ENCODE results near the gene CAMK4. TPM values are rescaled to one million over a fixed set of nuclear protein-coding genes. Genes with fewer than 3 reads are reported as not detected.

CAMK4 gene
- total and polyA plus RNA-seq, 2 of the 8 experiments (the other 6 are each of a cell fraction or from before 2014, with no cell fraction given) = 1.8 to 8.3 TPM

GRCh38 chr5:111517853-111518501 lies 293.8 kb downstream of the CAMK4 start:
- Histone ChIP-seq H3K23me2 (ENCODE audit: low read depth, low read length) (peaks cover 1% of the 10 kb centered on the region), H2AK5ac (ENCODE audit: low read depth, low read length) (no peak overlapping the region), H3K23ac (ENCODE audit: insufficient read length) (no peak overlapping the region), H2BK5ac (ENCODE audit: low read depth, low read length) (no peak overlapping the region), H3K36me3 (ENCODE audit: control insufficient read depth in 2 of 4, insufficient read depth in 4 of 4, low read length in 3 of 4) (no peaks in the 10 kb centered on the region), H3K9me3 (ENCODE audit: insufficient read depth in 2 of 2, low read depth in 1 of 2, low read length in 1 of 2) (no peaks in the 10 kb centered on the region), H3K27me3 (replicated peaks in 1 of 4; ENCODE audit: control insufficient read depth in 3 of 4, extremely low read depth in 1 of 4, insufficient read depth in 3 of 4, low read length in 3 of 4) (no peaks in the 10 kb centered on the region), H3K79me2 (ENCODE audit: control insufficient read depth in 1 of 2, insufficient read depth in 2 of 2, low read length in 2 of 2) (no peaks in the 10 kb centered on the region), H3K4me3 (ENCODE audit: extremely low read depth in 1 of 4, insufficient read depth in 2 of 4, low read depth in 3 of 4, low read length in 4 of 4) (no peak overlapping the region), H3K4me2 (ENCODE audit: insufficient read depth in 1 of 2, low read depth in 2 of 2, low read length in 2 of 2) (no peak overlapping the region), H2BK20ac (ENCODE audit: low read length) (no peak overlapping the region), H3K14ac (ENCODE audit: insufficient read length) (no peak overlapping the region), H3K4me1 (replicated peaks in 1 of 4; ENCODE audit: control insufficient read depth in 3 of 4, insufficient read depth in 4 of 4, low read length in 3 of 4) (peaks cover 0 to 8% (median 3%) of the 10 kb centered on the region in 4 experiments; a peak in 3 of 7 replicates), H3K4ac (replicated peaks; ENCODE audit: insufficient read length, low read depth, low read length) (no peak overlapping the region), H2BK15ac (ENCODE audit: low read length) (no peak overlapping the region), H2AFZ (ENCODE audit: low read length) (no peak overlapping the region), H2BK120ac (replicated peaks; ENCODE audit: low read depth, low read length) (no peak overlapping the region), H3K18ac (ENCODE audit: extremely low read depth, low read length) (no peak overlapping the region), H3K79me1 (ENCODE audit: low read depth, low read length) (no peaks in the 10 kb centered on the region), H3K9ac (replicated peaks in 1 of 4; ENCODE audit: extremely low read depth in 1 of 4, low read depth in 3 of 4, low read length in 3 of 4) (no peak overlapping the region), H4K91ac (replicated peaks; ENCODE audit: insufficient read length, low read length) (no peak overlapping the region), H4K5ac (ENCODE audit: insufficient read length, low read depth, low read length) (no peak overlapping the region), H4K8ac (ENCODE audit: extremely low read depth, insufficient read depth, low read length) (no peak overlapping the region), H2BK12ac (ENCODE audit: low read depth, low read length) (no peak overlapping the region), H3K56ac (replicated peaks; ENCODE audit: insufficient read length, low read depth, low read length) (no peak overlapping the region), H4K20me1 (replicated peaks in 1 of 2; ENCODE audit: control insufficient read depth in 1 of 2, insufficient read depth in 2 of 2, low read length in 2 of 2) (no peaks in the 10 kb centered on the region), H3K27ac (ENCODE audit: low read depth, low read length) (no peak overlapping the region)
- ChIA-PET POLR2A (ENCODE audit: partially characterized antibody) (no interaction called here), CTCF (ENCODE audit: partially characterized antibody) (interaction anchor here (0.6 to 6.3 kb wide), 3 partner anchors 13 to 322 kb away, joined by 3 to 50 read pairs (median 10); no protein-coding TSS in a partner anchor)
- WGBS, 2 experiments (ENCODE audit: extremely low coverage in 1 of 2, insufficient coverage in 1 of 2, insufficient read length in 1 of 2, insufficient replicate concordance in 2 of 2, low coverage in 1 of 2, low lambda C conversion rate in 2 of 2, missing lambda C conversion rate in 1 of 2) = 90% methylated on average over 5 of the region's 5 CpGs; no CpG with 5 or more reads in 1 of the 2 experiments
- no peak for DNase-seq (ENCODE audit: low read depth in 1 of 2, low spot score in 2 of 2)
- FAIRE-seq = no peak

All from H1 (cell line).